Measurements from ENCODE around the gene PRMT1.
A peak's percentile ranks its signal among the peaks of the same experiment; 100 is the strongest.
"Not testable (repeated sequence)": the region's sequence is repeated elsewhere in the genome, so short reads cannot be mapped to it uniquely, and the experiment has no call there.

Gene PRMT1

DNA sequence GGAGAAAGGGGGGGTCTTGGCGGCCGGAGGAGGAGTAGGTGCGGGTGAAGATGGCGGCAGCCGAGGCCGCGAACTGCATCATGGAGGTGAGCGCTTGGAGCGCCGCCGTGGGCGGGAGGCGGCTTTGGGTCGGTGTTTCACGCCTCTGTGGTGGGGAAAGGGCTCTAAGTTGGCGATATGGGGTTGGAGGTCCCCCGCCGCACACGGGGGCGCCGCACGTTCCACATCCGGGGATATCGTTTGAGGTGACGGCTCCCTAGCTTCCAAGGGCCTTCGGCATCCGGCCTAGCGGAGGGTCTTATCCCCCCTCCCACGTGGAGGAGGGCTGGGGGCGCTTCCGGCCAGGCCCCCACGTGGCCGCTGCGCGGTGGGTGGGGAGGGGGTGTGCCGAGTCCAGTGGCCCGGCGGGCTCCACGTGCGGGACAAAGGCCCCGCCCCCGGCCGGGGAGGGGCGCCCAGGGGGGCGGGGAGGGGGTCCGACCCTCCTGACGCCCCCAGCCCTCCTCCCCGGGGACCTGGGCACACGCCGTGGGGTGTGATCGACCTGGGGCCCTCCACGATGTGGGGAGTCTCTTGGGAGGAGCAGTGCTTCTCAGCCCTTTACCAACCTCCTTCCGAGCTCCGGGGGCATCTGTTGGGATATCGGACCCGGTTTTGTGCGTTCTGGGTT, at the start of gene PRMT1:
TSS of gene PRMT1 (plus strand) at position 41 of the 670 bp plus-strand sequence. CDS start at position 51, 10 bp downstream.
- DNase-seq: no peak

DNA sequence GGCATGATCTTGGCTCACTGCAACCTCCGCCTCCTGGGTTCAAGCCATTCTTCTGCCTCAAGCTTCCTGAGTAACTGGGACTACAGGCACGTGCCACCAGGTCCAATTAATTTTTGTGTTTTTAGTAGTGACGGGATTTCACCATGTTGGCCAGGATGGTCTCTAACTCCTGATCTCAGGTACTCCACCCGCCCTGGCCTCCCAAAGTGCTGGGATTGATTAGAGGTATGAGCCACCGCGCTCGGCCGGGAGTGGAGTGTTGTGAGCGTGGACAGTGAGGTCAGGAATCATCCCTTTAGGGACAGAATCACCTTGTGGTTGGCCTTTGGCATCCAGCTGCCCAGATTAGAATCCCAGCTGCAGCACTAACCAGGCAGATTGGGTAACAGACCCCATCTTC, 47.4 kb upstream of the PRMT1 start:
- no peak for DNase-seq

DNA sequence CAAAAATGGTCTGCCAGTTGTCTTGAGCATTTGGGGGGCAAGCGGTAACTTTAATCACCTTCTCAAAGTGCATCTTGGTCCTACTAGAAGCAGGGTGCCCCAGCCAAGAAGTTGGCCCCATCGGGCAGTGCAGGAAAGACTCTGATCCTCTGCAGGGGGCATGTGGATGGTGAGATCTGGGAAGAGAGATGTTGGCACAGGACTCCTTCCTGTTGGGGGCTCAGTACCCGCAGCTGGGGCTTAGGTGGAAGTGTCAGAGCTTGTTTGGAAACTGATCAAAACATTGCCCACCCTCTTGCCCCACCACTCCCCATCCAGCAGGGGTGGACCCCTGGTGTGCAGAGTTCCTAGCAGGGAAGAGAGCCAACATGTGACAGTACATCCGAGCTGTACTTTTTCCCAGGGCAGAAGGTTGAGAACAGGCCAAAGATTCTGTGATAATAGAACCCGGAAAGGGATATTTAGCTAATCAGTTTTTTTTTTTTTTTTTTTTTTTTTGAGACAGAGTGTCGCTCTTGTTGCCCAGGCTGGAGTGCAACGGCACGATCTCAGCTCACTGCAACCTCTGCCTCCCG, 46.0 kb upstream of the PRMT1 start:
- no peak for DNase-seq

DNA sequence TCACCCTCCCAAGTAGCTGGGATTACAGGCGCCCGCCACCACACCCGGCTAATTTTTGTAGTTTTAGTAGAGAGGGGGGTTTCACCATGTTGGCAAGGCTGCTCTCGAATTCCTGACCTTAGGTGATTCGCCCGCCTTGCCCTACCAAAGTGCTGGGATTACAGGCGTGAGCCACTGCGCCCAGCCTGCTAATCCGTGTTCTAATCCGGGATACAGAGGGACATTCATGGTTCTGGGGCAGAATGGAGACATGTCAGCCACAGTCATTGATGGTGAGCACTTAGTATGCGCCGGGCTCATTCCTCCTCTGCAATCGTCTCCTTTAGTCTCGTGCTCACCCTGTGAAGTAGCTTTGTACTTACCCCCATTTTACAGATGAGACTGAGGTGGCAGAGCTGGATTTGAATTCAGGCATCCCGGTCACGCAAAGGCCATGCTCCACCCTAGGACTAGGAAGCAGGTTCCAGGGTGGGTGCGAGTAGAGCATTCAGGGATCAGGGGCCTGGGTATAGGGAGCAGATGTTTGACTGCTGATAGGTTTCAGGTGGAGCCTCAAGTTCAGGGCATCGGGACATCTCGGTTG, 45.4 kb upstream of the PRMT1 start:
- DNase-seq: no peak

DNA sequence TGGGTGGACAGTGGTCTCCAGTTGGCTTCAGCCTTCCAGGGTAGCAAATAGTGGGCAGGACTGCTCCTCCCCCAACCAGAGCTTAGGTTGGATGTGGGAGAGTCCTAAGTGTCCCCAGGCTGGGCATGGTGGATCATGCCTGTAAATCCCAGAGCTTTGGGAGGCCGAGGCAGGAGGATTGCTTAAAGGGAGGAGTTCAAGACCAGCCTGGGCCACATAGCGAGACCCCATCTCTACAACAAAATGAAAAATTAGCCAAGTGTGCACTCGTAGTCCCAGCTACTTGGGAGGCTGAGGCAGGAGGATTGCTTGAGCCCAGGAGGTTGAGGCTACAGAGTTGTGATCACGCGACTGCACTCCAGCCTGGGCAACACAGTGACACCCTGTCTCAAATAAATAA, 44.5 kb upstream of the PRMT1 start:
- no peak for DNase-seq

DNA sequence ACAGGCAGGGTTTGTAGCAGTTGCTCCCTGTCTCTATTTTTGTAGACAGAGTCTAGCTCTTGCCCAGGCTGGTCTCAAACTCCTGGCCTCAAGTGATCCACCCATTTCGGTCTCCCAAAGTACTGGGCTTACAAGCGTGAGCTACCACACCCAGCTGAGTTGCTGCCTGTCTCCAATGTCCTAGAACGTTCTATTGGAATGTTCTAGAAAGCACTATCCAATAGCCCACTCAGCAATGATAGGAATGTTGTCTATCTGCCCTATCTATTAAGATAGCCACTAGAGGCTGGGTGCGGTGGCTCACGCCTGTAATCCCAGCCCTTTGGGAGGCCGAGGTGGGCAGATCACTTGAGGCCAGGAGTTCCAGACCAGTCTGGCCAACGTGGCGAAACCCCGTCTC, 43.8 kb upstream of the PRMT1 start:
- DNase-seq: not testable (repeated sequence)

DNA sequence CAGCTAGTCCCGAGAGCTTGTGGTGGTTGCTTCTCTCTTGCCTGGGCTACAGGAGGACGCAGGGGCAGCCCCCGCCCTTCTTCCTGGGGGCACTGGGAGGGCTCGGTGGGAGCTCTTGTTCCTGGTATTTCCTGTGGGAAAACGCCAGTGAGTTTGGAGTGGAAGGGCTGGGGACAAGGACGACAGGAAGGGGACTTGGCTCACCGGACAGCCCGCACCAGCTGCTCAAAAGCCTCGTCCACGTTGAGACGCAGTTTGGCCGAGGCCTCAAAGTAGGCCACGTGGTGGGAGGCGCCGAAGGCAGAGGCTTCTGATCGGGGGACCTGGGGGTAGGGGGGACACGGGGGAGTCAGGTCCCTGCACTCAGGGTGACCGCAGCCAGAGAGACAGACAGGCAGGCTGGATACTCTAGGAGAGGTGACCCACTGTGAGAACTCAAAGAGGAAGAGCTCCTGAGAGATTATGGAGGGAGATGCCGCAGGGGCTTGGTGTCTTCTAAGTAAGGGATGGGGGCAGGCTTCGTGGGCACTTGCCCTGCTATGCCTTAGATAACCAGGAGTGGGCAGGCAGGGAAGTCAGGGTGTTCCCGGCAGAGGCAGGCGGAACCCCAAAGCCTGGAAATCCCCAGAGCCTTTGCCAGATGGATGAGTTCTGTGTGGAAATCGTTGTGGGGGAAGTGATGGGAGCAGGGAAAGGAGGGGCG, 41.4 kb upstream of the PRMT1 start:
- no peak for DNase-seq

DNA sequence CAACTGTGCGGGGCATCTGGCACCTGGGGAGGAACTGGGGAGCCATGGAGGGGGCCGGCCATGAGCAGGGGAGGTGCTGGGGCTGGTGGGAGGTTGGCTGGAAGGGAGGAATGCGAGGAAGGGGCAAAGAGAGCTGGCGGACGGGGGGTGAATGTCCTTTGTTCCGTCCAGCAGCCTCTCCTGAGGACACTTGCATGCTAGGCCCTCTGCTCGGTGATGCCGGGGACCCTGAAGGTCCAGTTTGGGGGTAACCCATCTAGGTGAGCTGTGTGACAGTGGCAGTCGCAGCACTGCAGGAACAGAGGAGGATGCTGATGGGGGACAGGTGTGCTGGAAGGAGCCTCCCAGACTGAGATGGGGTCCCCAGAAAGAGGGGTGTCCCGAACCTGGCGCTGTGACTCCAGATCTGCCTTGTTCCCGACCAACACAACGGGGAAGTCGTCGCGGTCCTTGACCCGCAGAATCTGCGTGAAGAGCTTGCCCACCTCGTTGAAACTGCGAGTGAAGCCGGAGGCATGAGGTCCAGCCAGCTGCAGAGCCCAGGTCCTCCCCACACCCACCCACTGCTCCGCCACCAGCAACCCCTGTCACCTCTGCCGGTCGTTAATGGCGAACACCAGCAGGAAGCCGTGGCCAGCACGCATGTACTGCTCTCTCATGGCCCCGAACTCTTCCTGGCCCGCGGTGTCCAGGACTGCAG, 40.7 kb upstream of the PRMT1 start:
- DNase-seq: no peak

DNA sequence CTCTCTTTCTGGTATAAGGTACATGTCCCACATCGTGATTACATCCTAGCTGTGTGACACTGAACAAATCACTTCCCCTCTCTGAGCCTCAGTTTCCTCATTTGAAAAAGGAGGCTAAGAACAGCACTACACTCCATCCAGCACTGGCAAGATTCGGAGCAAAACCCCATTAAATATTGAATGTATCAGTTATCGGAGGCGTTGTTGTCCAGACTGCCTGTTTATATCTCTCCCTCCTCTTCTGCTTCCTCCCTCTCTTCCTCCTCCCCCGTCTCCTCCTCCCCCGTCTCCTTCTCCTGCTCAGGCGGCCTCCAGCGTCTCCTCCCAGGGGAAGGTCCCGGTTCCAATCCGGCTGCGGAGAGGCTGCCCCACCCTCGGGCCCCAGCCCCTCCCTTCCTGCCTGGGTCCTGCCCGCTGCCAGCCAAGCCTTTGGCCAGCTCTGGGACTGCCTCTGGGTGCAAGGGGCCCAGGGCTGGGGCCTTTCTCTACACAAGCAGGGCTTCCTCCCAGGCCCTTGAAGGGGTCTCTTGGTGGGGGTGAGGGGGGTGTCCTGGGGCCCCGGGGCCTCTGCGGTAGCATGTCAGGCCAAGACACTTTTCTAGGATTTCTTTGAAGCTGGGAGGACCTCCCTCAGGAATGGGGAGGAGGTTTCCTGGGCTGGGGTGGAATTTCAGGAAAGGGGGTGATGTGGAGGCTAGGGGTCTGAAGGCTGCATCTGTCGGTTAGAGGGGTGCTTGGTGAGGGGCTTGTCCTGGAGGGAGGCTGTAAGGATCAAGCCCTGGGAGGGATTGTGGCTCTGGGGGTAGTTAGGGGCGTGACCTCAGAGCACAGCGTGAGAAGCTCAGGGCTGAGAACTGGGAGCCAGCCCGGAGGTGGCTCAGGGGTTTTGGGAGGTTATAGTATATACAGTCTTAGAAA, 39.0 kb upstream of the PRMT1 start:
- no peak for DNase-seq

DNA sequence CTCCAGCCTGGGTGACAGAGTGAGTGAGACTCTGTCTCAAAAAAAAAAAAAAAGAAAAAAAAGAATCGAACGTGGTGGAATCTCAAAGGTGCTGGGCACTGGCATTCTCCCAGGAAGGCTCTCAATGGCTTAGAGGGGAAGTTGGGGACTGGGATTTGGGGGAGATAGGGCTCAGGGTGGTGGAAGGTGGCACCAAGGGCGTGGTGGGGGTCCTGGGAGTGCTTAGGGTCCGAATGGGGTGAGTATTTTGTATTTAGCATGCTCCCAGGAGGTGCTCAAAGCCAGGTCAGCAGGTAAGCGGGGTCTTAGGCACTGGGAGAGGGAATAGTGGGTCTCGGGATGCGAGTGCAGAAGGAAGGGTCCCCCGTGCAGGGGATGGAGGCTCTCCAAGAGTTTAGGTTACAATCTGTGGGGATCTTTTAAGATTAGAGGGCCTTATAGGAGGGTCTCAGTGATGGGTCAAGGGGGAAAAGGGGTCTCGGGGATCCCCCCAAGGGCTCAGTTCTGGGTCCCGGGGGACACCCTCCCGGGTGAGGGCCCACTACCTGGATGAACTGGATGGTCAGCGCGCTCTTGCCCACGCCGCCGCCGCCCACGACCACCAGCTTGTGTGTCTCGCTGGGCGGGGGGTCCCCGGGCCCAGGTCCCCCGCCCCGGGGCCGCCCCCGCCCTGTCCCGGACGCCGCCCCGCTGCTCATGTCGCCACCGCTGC, 37.5 kb upstream of the PRMT1 start:
- DNase-seq: no peak

DNA sequence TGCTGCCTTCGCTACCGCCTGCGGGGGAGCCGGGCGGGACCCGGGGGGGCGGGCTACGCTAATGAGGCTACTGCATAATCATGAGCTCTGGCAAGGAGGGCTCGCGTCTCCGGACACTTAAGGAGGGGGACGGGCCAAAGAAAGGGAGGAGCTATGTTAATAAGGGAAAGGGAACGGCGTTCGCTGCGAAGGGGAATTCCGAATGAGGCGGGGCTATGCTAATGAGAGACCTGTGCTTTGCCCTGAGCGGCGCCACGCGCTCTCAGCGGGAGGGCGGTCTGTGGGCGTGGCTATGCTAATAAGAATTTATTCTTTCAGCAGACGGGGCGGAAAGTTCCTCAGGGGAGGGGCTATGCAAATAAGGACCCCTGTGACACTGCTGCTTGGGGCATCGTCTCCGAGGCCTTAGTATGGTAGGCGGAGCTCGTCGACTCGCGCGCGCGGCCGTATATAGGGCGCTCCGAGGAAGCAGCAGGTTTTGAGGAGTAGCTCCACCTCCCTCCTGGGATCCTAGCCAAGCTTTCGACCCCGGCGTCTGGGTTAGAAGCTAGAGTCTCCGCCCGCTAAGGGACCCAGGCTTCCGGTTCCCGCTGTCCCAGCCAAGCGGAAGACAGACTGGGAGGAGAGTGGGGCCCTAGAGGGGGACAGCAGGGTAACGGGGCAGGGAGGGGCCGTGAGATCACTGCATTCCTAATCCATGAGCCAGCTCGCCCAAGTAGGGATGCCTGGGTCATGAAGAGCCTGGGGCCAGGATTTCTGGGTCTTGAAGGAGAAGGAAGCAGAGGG, 36.8 kb upstream of the PRMT1 start, which contains the start of gene RRAS:
TSS of gene RRAS (minus strand) at position 31 of the 786 bp plus-strand sequence. CDS start 45 bp downstream, outside the sequence.
- DNase-seq: peak; percentile 97

DNA sequence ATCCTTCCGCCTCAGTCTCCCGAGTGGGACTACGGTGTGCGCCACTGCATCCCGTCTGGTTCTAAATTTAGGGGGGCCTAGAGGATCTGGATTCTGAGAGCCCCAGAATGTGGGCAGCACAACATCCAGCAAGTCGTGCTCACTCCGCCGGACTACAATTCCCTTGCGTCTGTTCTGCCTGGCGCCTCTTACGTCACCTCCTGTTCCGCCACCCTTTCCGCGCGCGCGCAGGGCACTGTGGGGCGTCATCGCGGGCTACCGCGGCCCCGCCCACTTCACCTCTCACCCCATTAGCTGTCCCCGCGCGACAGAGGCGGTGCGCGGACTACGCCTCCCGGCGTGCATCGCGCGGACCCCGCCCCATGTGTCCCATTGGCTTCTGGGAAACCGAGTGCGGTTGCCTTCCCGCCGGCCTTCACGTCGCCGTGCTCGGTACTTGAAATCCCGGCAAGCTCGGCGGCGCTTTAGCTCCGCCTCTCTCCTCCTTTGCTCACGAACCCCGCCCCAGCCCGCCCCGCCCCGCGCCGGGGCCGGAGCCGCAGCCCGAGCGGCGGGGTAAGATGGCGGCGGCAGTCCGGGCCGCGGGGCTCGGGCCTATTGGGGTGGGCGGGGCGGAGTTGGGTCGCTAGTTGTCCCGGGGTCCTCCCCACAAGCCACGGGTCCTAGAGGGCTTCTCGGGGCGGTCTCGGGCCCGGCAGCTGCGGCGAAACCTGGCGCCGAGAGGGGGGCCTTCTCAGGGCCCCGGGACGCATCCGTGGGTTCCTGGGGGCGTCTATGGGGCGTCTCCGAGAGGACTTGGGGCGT, 35.2 kb upstream of the PRMT1 start, which contains the start of gene SCAF1:
TSS of gene SCAF1 (plus strand) at position 522 of the 804 bp plus-strand sequence. CDS start 2,818 bp downstream, outside the sequence.
- DNase-seq: peak; percentile 93

DNA sequence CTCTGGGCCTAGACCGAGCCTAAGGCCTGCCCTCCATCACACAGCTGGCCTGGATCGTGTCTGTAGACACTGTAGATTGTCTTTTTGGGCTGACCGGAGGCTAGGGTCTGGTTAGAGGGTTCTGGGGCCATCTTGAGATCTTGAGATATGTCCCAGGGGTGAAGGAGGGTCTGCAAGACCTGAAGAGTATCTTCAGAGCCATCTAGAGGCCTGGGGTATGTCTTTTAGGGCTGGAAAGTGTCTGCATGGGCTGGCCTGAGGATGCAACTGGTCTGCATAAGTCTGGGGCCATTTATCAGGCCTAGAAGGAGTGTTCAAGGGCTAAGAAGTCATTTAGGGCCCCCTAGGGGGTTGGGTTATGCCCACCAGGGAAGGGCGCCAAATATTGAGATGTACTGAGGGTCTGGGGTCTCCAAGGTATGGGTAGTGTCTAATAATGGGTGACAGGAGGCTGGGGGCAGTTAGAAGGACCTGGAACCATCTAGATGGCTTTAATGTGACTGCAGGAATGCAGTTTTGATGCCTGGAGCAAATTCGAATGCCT, 34.5 kb upstream of the PRMT1 start:
- DNase-seq: no peak

DNA sequence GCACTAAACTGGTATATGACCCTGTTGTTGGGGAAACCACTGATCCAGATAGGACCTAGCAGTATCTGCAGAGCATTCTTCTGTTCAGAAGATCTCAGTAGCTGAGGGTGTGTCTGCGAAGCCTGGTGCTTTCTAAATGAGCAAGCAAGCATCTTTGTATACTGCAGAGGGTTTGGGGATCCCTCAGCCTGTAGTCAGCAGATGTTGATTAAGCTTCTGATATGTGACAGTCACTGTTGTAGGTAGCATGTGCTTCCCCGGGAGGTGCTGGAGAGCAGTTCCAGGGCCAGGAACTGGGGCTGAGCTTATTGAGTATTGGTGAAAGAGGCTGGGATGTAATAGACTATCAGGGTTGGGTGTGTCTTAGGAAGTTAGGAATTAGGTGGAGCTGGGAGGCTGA, 33.6 kb upstream of the PRMT1 start:
- DNase-seq: no peak

DNA sequence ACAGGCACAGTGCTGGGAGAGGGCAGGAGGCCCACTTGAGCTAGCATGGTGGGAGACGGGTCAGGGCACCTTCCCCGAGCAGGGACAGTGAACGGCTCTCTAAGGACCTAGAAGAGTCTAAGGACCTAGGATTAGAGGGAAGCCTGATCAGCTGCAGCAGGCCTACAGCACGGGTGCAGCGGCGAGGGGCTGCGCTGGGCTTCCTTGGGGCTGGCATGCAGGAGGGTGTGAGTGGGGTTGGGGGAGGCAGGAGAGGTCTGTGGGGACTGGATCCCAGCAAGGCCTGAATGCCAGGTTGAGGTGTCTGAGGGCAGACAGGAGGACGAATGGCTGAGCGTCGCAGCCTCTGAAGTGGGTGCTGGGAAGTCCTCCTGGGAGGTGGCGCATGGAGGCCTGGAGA, 31.5 kb upstream of the PRMT1 start:
- no peak for DNase-seq

DNA sequence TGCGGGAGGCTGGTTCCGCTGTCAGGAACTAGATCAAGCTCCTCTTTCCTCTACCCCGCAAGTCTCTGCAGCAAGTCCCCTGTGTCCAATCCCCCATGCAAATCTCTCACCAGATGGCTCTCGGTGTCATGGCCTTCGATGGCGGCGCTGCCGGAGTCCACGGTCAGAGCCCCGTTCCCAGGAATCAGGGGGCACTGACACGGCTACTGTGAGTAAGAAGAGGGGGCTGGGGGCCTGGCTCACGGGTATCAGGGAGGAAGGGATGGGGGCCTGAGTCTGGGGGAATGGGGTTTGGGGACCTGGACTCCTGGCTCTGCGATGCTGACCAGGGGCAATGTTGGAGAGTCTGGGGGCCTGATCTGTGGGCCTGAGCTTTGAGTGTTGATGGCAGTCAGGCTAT, 31.1 kb upstream of the PRMT1 start:
- no peak for DNase-seq

DNA sequence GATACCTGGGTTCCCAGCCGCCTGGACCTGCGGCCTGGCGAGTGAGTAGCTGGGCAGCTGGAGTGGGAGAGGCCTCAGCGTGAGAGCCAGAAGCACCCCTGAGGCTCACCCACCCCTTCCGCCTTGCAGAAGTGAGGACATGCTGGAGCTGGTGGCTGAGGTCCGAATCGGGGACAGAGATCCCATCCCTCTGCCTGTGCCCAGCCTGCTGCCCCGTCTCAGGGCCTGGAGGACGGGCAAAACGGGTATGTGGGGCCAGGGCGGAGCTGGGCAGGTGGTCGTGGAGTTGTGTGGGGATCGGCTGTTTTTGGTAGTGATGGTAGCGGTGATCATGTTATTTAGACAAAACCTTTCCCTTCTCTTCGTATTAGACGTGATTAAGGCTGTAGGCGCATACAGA, 30.5 kb upstream of the PRMT1 start:
- no peak for DNase-seq

DNA sequence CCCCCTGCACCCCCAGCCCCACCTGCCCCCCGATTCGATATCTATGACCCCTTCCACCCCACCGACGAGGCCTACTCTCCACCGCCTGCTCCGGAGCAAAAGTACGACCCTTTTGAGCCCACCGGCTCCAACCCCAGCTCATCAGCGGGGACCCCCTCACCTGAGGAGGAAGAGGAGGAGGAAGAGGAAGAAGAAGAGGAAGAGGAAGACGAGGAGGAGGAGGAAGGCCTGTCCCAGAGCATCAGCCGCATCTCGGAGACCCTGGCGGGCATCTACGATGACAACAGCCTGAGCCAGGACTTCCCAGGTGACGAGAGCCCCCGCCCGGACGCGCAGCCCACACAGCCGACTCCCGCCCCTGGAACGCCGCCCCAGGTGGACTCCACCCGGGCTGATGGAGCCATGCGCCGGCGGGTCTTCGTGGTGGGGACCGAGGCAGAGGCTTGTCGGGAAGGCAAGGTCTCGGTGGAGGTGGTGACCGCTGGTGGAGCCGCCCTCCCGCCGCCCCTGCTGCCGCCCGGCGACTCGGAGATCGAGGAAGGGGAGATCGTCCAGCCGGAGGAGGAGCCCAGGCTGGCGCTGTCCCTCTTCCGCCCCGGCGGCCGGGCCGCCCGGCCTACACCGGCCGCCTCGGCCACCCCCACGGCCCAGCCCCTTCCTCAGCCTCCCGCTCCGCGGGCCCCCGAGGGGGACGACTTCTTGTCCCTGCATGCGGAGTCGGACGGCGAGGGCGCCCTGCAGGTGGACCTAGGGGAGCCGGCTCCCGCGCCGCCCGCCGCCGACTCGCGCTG, 25.8 kb upstream of the PRMT1 start:
- no peak for DNase-seq

Measured in NCI-H2227 treated with DMSO at 0.1 percent for 48 hours (cell line).